ENCODE results near the gene GPC5. TPM values are rescaled to one million over a fixed set of nuclear protein-coding genes. Genes with fewer than 3 reads are reported as not detected.

The GPC5 gene
- total RNA-seq, 1 experiment from 2014 or later, result 0.15 TPM

GRCh38 chr13:92390217-92390616, 991.8 kb downstream of the GPC5 start:
- no peak overlapping the region for H3K4me3 Mint-ChIP-seq

More at GRCh38 chr13:92390217-92390616, 991.8 kb downstream of the GPC5 start:
- Mint-ChIP-seq H3K36me3 (ENCODE audit: insufficient read depth in 1 of 3, low read depth in 3 of 3) (no peaks in the 10 kb centered on the region), H3K9me3 (no peaks in the 10 kb centered on the region), H3K27me3 (ENCODE audit: low read depth) (peaks cover 6% of the 10 kb centered on the region), H3K27ac (no peak overlapping the region), H3K4me1 (no peaks in the 10 kb centered on the region)
- H3K56ac ChIP-seq (ENCODE audit: insufficient read length, low read depth, low read length), result no peak overlapping the region
- H3K27me3 ChIP-seq (ENCODE audit: insufficient read depth, low read length), result no peaks in the 10 kb centered on the region
- no peak overlapping the region for H4K91ac ChIP-seq (ENCODE audit: insufficient read length, low read depth, low read length)
- H2BK20ac ChIP-seq (ENCODE audit: low read depth, low read length, poor library complexity, severe bottlenecking), result no peak overlapping the region
- H2AK5ac ChIP-seq (ENCODE audit: insufficient read length, low read length), result no peak overlapping the region
- H2BK120ac ChIP-seq (ENCODE audit: low read depth, low read length, poor library complexity, severe bottlenecking), result no peak overlapping the region
- no peak overlapping the region for H2BK15ac ChIP-seq (ENCODE audit: low read depth, low read length)
- no peak overlapping the region for H3K23ac ChIP-seq (ENCODE audit: insufficient read length, low read depth, low read length)
- H3K27ac ChIP-seq (ENCODE audit: insufficient read length, low read depth, low read length), result no peak overlapping the region
- DNase-seq, result no peak
- H4K8ac ChIP-seq (replicated peaks; ENCODE audit: insufficient read length, low read depth, low read length), result no peak overlapping the region
- H2AFZ ChIP-seq (ENCODE audit: low read length), result no peak overlapping the region
- H3K14ac ChIP-seq (ENCODE audit: insufficient read depth, low read length), result no peak overlapping the region
- no peak overlapping the region for H3K4ac ChIP-seq (ENCODE audit: low read depth, low read length)
- H3K23me2 ChIP-seq (ENCODE audit: insufficient read length, low read depth, low read length, poor library complexity, severe bottlenecking), result no peaks in the 10 kb centered on the region
- no peaks in the 10 kb centered on the region for H3K4me1 ChIP-seq (ENCODE audit: insufficient read depth, low read length)
- no peak overlapping the region for H2BK12ac ChIP-seq (ENCODE audit: insufficient read length, low read depth, low read length)
- H3K4me2 ChIP-seq (ENCODE audit: insufficient read depth, insufficient read length, low read length), result no peak overlapping the region
- H3K79me2 ChIP-seq (ENCODE audit: insufficient read depth, low read length), result no peaks in the 10 kb centered on the region
- H2BK5ac ChIP-seq (ENCODE audit: insufficient read length, low read length), result no peak overlapping the region
- no peaks in the 10 kb centered on the region for H4K20me1 ChIP-seq (ENCODE audit: control insufficient read depth, insufficient read depth, insufficient read length)
- H3K9me3 ChIP-seq (ENCODE audit: control insufficient read depth, low read depth, low read length), result no peaks in the 10 kb centered on the region
- H3K79me1 ChIP-seq (ENCODE audit: insufficient read depth, low read depth, low read length, poor library complexity, severe bottlenecking), result no peaks in the 10 kb centered on the region
- H3K18ac ChIP-seq (ENCODE audit: insufficient read length, low read depth, low read length), result no peak overlapping the region
- no peak for TF ChIP-seq CTCF (conservative IDR thresholded peaks at IDR 0.05)
- WGBS (ENCODE audit: extremely low coverage, insufficient read length, low lambda C conversion rate), result no CpG with 5 or more reads among the region's 4 CpGs
- no peak overlapping the region for H3K9ac ChIP-seq (ENCODE audit: extremely low read depth, insufficient read length, low read length)
- no peak overlapping the region for H4K5ac ChIP-seq (ENCODE audit: insufficient read length, low read depth, low read length)
- no peak overlapping the region for H3T11ph ChIP-seq (ENCODE audit: low read length)

Data from H9 (cell line).